Activated CD8-positive, alpha-beta memory T cell treated with anti-CD3 and anti-CD28 coated beads, Interleukin-2, amount 50 U/mL, for 48 hours (primary cell): ENCODE measurements around the gene TTLL8.

Experiments
- DNase-seq: peaks from one replicate; pipeline ENCODE4 v3.0.0-alpha.2; 2020

Gene TTLL8

DNA sequence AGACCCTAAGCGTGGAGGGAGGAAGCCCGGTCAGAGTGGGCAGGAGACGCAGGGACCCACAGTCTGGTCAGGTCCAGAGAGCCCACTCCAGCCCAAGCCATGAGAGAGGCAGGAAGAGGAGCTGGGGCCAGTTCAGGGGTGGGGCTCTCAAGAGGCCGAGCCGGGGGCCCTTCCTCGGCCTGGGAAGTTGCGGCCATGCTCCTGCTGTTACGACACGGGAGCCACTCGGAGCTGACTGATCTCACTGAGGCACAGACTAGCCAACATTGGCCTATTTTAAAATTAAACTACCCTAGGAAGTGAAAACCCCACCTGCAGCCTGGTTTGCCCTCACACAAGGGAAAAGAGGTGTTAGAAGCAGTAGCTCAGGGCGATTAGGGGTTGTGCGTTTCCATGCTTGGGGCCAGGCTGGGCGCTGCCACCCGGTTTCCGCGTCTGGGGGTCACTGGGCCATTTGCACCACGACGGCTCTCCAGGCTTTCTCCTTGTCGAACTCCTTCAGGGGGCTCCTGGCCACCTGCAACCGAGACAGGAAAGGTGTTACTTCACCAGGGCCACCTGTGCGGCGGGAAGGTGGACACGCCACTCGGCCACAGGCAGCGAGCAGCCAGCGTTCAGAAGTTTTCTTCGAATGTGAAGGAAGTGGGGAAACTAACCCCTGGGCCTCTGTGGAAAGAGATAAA, 3.2 kb upstream of the TTLL8 start:
- no peak for DNase-seq

DNA sequence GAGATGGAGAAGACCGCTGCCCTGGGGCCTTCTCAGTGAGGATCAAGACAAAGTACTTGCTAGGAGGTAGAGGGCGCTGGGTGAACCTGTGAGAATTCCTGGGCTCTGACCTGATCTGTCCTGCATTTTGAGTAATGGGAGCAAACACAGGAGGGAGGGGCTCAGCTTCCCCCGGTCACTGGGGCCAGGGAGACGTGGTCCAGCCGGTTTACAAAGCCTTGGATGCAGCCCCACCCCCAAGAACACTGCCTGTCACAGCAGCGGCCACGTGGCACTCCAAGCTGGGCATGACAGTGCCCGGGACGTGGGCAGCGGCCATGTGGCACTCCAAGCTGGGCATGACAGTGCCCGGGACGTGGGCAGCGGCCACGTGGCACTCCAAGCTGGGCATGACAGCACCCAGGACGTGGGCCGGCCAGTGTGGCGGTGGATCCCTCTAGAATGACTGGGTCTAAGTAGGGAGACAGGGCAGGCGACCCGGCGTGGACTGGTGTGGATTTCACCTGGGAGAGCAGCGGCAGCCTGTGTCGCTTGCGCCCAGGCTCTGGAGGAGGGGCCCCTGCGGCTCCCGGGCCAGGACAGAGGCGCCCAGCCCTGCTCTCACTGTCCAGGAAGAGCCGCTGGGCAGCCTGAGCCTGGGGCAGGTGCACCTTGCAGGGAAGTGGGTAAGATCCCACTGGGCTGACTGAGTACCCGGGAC, 2.5 kb upstream of the TTLL8 start:
- DNase-seq, result no peak

DNA sequence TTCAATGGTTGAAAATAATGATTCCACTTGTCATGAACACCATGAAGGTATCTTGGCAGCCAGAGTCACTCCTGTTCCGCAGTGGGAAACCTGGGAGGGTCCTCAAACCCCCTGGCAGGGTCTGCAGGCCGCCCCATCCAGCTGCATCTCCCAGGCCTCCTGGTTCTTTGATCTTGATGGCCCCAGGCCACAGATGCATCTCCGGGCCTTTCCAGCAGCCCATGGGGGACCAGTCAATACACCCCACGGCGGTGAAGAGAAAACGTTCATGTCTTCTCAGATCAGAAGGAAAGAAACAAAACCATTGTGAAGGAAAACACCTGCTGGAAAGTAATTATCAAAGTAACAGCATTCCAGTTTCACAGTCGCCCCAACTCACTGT, 1.8 kb upstream of the TTLL8 start:
- DNase-seq, result no peak

DNA sequence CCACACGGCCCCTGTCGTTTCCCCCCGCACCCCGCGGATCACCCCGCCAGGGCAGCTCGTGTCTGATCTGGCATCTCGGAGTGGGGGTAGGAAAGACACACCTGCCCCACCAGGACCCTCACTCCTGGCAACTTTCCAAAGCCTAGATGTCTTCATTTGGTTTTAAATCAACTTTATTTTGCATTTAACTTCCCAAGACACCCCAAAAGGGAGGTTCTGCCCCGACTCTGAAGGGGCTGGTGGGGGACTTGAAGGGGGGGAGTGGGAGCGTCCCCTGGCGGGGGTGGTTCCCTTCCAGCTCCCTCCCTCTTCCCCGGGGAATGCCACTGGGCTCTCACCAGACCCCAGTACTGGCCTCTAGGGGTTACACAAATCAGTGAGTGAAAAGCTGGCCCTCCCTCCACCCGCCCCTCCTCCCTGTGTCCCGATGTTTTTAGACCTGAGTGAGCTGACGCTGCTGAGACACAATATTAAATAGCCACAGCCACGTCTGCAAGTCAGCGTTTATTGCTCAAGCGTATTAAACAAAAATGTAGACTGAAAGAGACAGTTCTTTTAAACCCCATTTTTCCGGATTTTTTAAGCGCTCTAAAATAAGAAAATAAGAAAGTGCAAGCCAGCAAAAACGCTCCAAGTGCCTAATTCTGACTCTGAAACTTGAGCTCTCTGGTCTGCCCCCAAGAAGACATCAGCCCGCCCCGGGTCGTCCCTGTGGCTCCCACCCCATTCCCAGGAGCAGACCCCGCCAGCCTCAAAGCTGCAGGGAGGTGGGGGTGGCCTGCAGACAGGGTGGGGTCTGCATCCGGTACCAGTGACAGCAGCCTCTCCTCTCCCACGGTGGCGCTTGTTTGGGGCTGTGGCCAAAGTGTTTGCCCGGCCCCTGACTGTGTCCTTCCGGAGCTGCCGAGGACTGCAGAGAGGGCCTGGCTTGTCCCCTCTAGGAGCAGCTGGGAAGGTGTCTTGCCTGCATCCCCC, 1.1 kb upstream of the TTLL8 start:
- DNase-seq, result no peak

DNA sequence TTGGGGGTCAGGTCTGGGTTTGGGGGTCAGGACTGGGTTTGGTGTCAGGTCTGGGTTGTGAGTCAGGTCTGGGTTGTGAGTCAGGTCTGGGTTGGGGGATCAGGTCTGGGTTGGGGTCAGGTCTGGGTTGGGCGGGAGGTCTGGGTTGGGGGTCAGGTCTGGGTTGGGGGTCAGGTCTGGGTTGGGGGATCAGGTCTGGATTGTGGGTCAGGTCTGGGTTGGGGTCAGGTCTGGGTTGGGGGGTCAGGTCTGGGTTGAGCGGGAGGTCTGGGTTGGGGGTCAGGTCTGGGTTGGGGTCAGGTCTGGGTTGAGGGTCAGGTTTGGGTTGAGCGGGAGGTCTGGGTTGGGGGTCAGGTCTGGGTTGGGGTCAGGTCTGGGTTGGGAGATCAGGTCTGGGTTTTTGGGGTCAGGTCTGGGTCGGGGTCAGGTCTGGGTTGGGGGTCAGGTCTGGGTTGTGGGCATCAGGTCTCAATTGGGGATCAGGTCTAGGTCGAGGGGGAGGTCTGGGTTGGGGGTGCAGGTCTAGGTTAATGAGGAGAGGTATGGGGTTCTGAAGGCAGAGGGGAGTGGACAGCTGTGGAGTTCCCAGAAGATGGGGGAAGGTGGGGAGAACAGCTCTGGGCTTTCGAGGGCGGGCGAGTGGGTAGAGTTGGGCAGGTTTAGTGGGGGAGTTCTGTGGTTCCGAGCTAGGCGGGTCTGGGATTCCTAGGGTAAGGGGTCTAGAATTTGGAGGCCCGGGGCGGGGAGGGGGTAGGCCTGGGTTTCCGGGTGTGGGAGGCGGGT, 629 bp downstream of the TTLL8 start:
- no peak for DNase-seq

DNA sequence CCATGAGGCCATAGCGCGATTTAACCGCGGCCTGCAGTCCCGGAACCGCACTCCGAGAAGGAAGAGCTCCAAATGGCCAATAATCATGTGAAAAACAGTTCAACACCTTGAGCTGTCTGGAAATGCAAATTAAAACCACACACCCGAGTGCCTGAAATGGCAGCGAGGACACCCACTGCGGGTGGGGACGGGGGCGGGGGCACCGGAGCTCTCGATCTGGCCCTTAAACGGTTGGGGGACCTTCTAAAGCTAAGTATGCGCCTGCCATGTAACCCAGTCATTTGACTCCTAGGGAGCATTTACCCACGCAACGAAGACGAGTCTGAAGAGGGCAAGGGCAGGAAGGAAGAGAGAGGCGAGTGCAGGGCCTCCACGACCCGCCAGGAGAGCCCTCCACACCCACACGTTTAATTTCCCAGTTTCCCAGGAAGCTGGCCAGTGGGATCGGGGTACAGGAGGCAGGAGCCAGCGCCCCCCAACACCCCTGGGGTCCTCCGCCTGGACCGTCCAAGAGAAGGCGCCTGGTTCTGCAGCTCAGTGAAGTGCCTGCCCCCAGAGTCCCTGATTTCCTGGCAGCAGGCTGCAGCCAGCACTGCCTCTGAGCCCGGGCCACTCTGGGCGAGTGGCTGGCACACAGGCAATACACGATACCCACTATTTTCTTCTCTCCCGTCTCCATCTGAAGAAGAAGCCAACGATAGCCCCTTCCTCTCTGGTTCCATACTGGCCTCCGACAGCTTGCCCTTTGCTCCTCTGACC, 1.7 kb downstream of the TTLL8 start:
- DNase-seq, result no peak

DNA sequence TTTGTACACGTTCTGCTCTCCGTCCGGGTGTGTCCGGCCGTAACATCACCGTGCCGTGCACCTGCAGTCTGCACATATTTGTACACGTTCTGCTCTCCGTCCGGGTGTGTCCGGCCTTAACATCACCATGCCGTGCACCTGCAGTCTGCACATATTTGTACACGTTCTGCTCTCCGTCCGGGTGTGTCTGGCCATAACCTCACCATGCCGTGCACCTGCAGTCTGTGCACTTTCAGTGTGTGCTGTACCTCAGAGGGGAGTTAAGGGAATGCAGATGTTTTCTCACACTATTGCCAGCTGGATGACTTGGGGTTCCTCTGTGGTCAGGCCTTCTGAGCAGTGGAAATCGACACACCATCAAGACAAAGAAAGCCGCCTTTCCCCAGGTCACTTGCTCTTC, 4.2 kb downstream of the TTLL8 start:
- DNase-seq, result no peak

DNA sequence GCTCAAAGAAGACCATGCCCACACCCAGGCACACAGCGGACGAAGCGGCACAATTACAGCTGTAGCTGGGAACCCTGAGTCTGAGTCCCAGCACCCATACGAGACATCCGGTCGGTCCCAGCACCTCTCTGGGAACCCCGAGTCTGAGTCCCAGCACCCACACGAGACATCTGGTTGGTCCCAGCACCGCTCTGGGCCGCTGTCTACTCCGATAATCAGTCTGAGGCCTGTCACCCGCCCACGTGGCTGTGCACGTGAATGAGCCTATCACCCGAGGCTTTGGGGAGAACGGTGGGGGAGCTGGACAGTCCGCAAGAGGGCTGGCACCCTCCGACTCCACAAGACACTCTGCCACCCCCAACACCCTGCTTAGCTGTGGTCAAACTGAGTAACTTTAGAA, 6.2 kb downstream of the TTLL8 start:
- no peak for DNase-seq

DNA sequence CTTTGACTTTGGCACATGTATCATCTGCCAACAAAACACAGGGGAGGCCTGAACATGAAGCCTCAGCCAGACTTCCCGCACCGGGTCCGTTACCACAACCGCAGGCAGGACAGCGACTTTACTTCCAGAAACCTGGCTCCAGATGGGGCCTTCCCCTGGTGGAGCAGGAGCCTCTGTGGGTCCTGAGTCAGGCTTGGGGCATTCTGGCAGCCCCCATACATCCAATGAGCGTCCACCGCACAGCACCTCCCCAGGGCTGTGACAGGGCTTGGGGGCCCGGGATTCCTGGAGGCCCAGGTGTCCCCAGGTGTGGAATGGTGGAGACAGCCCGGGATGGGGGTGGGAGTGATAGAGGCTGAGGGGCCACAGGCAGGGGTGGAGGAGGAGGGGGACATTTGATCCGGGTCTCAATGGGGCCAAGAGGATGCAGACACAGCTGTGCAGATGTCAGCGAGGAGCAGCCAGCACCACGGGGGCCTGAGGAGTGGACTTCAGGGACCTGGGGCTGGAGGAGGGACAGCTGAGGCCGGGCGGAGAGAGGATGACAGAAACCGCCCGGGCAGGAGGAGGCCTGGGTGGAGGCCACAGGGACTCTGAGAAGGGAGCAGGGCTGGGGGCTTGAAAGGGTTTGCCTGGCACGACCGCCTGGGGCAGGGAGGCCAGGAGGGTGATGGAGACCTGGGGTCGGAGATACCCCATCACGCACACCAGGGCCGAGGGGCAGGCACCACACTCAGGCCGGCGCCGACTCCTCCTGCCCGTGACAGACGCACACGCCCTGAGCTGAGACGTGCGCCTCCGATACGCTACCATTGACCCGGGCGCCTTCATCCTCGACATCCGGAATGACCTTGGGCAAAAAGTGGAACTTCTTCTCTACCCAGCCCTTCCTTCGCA, 8.6 kb downstream of the TTLL8 start:
- no peak for DNase-seq

DNA sequence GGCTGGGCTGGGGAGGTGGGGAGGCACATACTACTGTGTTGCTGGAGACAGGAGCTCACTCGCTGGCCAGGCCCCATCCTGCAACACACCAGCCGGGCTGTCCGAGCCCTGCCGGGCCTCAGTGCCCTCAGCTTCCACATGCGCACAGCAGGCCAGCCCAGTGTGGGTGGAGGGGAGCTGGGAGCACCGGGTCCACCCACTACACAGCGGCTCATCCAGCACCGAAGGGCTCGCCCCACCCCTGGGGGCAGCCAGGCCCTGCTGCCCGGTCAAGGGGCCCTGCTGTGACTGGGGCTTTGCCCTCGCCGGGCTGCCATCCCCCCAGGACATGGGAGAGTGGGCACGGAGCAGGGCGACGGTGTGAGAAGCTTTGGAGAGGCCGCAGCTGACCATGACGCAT, 9.3 kb downstream of the TTLL8 start:
- no peak for DNase-seq

DNA sequence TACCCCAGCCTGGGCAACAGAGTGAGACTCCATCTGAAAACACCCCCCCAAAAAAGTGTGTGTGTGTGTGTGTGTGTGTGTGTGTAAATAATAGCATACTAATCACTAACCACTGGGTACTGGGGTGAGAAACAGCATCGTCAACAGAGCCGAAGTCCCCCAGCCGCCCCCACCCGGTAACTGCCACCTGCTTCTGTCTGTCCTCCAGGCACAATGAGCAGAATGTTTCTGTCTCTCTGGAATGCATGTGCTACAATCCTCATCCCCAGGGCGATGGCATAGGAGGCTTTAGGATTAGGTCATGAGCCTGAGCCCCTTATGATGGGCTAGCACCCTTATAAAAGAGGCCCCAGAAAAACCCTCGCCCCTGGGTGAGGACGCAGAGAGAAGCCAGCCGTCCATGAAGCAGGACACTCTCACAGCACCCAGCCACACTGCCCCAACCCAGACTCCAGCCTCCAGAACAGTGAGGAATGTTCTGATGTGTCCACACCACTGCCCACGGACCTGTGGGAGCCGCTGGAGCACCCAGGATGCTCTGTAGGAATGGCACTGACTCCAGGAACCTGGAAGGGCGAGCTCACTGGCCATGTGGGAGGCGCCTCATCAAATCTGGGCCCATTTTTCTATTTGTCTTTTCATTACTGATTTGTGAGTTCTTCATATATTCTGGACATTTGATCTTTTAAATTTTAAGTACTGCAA, 9.9 kb downstream of the TTLL8 start:
- no peak for DNase-seq

DNA sequence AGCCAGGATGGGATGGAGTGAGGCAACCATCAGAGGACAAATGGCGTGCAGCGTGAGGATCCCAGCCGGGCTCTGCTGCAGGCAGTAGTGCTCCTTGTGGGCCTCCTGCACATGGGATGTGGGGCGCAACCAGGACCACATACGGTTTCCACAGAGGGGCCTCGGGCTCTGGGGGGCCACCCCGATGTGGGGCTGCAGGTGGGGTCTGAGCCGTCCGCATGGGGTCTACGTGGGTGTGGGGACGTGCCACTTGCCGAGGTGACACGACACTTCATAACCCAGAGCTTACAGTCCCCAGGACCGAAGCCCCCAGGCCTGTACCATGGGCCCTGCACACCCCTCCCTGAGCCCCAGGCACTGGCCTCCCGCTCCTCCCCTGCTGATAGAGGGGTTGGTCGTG, 10.8 kb downstream of the TTLL8 start:
- no peak for DNase-seq

DNA sequence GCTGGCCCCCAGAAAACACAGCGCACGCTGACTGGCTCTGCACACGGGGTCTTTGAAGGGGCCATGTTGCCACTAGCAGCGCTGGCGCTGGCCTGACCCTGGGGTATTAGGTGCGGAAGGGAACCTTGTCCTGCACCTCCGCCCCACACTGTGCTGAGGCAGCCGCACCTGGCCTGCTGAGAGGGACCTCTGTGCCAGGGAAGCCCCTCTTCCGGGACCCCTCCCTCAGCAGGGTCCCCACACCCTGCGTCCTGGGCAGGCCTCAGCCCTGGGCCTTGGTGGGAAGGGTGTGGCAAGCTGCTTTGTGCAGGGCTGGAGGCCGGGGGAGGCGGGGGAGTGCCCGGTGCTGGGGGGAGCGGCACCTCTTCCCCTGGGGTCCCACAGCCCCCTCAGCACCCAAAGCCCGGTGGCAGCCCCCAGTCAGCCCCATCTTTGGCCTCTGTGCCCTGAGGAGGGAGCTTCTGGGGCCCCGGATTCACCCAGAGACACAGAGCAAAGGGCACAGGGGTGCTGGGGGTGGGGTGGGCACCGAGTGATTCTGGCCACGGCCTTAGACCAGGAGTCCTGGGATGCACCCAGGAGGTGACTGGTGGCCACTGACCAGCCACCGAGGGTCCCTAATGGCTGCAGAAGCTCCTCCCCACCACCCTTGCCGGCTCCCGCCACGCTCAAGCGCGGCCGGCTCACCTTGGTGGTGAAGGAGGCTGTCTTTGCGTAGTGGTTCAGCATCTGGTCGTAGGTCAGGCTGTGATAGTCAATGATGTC, 11.4 kb downstream of the TTLL8 start:
- DNase-seq, result no peak

DNA sequence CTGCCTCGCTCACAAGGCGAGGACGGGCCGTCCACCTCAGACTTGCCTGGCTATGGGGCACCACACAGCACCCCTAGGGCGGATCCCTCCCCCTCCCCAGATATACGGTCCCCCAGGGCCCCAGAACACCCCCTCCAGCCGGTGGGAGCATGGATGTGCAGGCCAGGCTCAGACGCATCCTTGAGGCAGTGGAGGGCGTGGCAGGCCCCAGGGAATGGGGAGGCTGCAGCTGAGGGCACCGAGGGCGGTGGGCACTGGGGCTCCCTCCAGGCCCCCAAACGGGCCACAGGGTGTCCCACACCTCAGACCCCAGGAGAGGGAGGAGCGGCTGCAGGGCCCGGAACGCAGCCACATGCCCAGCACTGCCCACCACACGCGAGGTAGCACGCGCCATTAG, 12.1 kb downstream of the TTLL8 start:
- DNase-seq, result no peak

DNA sequence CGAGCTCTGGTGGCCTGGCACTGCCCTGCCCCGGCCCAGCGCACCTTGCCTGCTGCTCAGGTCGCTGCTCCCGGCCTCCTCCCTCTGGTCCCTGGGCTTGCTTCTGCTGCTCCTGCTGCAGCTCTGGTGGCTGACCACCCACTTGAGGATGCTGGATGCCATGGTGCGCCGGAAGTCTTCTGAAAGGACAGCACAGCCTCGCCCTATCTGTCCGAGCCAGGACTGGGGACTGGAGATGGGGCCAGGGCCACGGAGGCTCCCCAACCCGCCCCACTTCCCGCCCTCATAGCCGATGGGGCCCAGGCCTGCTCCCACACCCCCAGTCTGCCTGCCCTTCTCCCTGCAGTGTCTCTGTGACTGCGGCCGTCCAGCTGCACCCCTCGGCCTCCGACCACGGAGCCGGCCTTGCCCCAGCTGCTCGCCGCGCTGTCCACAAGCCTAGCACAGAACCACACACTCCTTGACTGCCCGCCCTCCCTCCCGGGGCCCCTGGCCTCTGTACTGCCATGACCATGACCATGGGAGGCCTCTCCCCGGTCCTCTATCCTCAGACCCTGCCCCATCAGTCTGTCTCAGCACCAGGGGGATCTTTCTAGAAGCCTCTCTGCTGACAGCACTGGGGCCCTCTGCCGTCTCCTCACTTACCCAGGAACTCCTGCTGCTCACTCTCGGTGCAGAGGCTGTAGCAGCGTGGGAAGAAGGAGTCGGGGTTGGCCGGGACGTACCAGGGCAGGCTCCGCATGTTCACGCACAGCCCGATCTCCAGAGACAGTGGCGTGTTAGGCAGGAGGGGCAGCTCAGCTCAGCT, 12.7 kb downstream of the TTLL8 start:
- DNase-seq, result no peak

DNA sequence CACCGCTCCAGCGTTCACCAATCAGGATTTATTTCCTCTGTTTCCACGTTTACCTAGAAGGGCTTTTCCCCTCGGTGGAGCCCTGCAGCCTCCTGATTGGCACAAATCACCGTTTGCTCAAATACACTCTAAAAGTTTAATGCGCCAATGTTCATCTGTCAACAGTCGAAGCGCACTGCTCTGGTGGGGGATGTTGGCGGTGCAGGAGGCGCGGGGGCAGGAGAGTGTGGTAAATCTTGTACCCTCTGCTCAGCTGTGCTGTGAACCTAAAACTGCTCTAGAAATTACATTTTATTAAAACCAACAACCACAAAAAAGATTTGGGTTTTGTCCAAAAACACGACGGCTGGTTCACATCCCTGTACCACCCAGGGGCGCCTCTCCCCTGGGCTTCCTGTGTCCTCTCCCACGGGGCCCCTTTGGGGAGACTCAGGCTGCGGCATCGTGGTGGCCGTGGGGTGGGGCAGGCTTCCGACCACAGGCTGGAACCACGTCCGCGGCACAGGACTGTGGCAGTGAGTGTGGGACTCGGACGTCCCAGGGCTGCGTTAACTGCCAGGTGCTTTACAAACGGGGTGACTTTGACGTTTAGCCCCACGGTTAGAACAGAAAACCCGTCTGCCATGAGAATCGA, 13.5 kb downstream of the TTLL8 start:
- DNase-seq, result no peak

DNA sequence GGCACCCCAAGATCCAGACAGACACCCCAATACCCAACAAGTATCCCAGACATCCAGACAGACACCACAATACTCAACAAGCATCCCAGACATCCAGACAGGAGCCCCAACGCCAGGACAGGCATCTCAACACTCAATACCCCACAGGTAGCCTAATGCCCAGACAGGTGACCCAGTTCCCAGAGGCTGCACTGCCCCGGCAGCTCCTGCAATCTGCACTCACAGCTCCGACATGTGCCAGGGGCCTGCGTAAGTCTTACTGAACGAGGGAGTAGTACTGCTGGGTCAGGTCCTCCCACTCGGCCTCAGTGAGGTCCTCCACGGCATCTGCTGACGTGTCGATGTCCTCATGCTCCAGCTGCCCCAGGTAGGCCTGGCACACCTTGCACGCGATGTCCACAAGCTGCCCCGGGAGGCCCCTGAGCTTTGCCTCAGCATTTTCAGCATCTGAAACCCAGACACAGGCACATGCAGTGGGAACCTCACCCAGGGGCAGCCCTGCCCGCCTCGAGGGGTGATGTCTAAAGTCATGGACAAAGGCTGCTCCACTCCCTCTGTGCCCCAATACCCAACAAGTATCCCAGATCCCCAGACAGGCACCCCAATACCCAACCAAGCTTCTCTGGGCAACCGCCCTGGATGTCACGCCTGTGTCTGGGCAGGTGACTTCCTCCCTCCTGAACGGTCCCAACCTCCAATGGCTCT, 16.6 kb downstream of the TTLL8 start:
- DNase-seq, result no peak

DNA sequence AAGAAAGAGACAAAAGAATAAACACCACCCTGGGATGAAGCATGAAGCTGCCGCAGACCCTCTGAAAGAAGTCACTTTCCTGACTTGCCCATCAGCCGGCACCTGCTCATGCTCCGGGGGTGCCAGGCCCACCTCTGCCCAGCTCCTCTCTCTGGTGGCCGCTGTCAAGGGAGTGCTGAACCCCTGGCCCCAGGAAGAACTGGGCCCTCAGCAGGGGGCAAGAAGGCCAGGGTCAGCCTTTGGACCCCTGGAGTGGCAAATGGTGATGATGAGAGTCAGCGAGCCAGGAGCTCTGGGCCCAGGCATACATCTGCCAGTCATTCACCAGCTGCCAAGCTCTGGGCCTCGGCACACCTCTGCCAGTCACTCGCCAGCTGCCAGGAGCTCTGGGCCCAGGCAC, 17.4 kb downstream of the TTLL8 start:
- DNase-seq, result no peak
